Endodermal cell (in vitro differentiated cells): ENCODE measurements around the gene SST. TPM values are rescaled to one million over a fixed set of nuclear protein-coding genes. Genes with fewer than 3 reads are reported as not detected.

Experiments used
- DNase-seq: peaks from one replicate; pipeline ENCODE4 v3.0.0-alpha.2; 2017
- H3K27ac ChIP-seq: 2 replicates; pipeline ENCODE4 v1.5.1; 2013; ENCODE audit warnings: mild to moderate bottlenecking, low read depth, low read length, moderate library complexity
- H3K27me3 ChIP-seq: 2 replicates; pipeline ENCODE4 v1.6.1; 2013; ENCODE audit warnings: mild to moderate bottlenecking, low read length, moderate library complexity; ENCODE audit not compliant: insufficient read depth, control insufficient read depth, poor library complexity, severe bottlenecking
- H3K36me3 ChIP-seq: 2 replicates; pipeline ENCODE4 v1.7.0; 2013; ENCODE audit warnings: mild to moderate bottlenecking, low read length, moderate library complexity; ENCODE audit not compliant: control insufficient read depth, insufficient read depth
- H3K4me1 ChIP-seq: one replicate; pipeline ENCODE4 v1.7.0; 2013; ENCODE audit warnings: low read length; ENCODE audit not compliant: control insufficient read depth, insufficient read depth
- H3K4me3 ChIP-seq: 2 replicates; pipeline ENCODE4 v1.5.1; 2013; ENCODE audit warnings: mild to moderate bottlenecking, low read length, moderate library complexity
- H3K9ac ChIP-seq: 2 replicates; pipeline ENCODE4 v1.6.1; 2013; ENCODE audit warnings: mild to moderate bottlenecking, low read length, moderate library complexity; ENCODE audit not compliant: poor library complexity, severe bottlenecking; ENCODE audit errors: extremely low read depth
- H3K9me3 ChIP-seq: 2 replicates; pipeline ENCODE4 v1.6.1; 2013; ENCODE audit warnings: mild to moderate bottlenecking, low read length, moderate library complexity; ENCODE audit not compliant: control insufficient read depth
- H3K27ac Mint-ChIP-seq: 2 replicates; pipeline ENCODE4 v1.8.0; 2020; ENCODE audit warnings: mixed read lengths
- H3K27me3 Mint-ChIP-seq: 2 replicates; pipeline ENCODE4 v1.8.0; 2021; ENCODE audit warnings: mild to moderate bottlenecking, mixed read lengths; ENCODE audit not compliant: insufficient read depth
- H3K36me3 Mint-ChIP-seq: 2 replicates; pipeline ENCODE4 v1.8.0; 2020; ENCODE audit warnings: low read depth, mixed read lengths
- H3K4me1 Mint-ChIP-seq: 2 replicates; pipeline ENCODE4 v1.8.0; 2020; ENCODE audit warnings: mixed read lengths
- H3K4me3 Mint-ChIP-seq: 2 replicates; pipeline ENCODE4 v1.8.0; 2020; ENCODE audit warnings: mild to moderate bottlenecking, moderate library complexity, mixed read lengths
- H3K9me3 Mint-ChIP-seq: 2 replicates; pipeline ENCODE4 v1.8.0; 2020; ENCODE audit warnings: mild to moderate bottlenecking, mixed read lengths
- WGBS, 2 experiments: methylation state at CpG; one replicate each; pipeline versions ENCODE4 v1.1.5 to v1.1.7; 2013; ENCODE audit warnings: missing lambda C conversion rate in 2 of 2, mixed read lengths in 1 of 2; ENCODE audit not compliant: insufficient coverage in 1 of 2, insufficient read length in 1 of 2; 5-methylcytosine and 5-hydroxymethylcytosine counted together
- total RNA-seq, 2 donors: library from RNA; stranded (reverse); fragmentation: NEBNext Ultra II Directional in 1 of 2; extraction: Animal tissue kit (Norgen Biotek cat#: 25700) in 1 of 2; gene quantifications; 2 replicates in 1 of 2; 3 replicates in 1 of 2; pipeline ENCODE4 v1.2.1, GENCODE V29; 2021
- TF ChIP-seq, protein P1 (sequence below): fragments of 200-600 bp; sonication (generic); conservative IDR thresholded peaks from 2 replicates; pipeline ENCODE4 v1.5.0; 2021; ENCODE audit warnings: antibody characterized with exemption, mild to moderate bottlenecking

Gene SST
- total RNA-seq, 2 donors from 2014 or later = not detected

DNA sequence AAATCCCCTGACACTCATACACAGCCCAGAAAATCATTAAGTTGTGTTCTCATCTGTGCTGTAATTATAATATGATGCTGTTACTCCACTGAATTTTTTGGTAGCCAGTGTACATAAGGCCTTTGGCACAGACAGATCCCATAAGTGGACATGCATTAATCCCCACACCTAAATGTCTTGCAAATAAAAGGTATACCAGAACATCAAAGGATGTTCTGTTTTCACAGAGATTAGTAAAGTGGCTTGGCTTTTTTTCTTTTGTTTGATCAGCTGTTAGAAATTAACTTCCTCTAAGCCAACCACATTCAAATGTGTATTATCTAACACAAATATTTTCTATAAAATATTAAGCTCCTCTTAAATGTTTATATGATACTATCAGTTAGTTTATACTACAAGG is 2.7 kb downstream of the SST start:
- no peak overlapping the region for H3K4me3 ChIP-seq
- H3K9me3 ChIP-seq = no peaks in the 10 kb centered on the region
- no peaks in the 10 kb centered on the region for H3K4me1 ChIP-seq
- Mint-ChIP-seq H3K4me1 (peaks cover 10% of the 10 kb centered on the region), H3K9me3 (no peaks in the 10 kb centered on the region), H3K36me3 (no peaks in the 10 kb centered on the region), H3K4me3 (no peak overlapping the region), H3K27me3 (peaks cover 34% of the 10 kb centered on the region), H3K27ac (no peak overlapping the region)
- H3K36me3 ChIP-seq = no peaks in the 10 kb centered on the region
- TF ChIP-seq, protein P1, sequence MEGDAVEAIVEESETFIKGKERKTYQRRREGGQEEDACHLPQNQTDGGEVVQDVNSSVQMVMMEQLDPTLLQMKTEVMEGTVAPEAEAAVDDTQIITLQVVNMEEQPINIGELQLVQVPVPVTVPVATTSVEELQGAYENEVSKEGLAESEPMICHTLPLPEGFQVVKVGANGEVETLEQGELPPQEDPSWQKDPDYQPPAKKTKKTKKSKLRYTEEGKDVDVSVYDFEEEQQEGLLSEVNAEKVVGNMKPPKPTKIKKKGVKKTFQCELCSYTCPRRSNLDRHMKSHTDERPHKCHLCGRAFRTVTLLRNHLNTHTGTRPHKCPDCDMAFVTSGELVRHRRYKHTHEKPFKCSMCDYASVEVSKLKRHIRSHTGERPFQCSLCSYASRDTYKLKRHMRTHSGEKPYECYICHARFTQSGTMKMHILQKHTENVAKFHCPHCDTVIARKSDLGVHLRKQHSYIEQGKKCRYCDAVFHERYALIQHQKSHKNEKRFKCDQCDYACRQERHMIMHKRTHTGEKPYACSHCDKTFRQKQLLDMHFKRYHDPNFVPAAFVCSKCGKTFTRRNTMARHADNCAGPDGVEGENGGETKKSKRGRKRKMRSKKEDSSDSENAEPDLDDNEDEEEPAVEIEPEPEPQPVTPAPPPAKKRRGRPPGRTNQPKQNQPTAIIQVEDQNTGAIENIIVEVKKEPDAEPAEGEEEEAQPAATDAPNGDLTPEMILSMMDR = no peak
- H3K27ac ChIP-seq = no peak overlapping the region
- H3K9ac ChIP-seq = no peak overlapping the region
- H3K27me3 ChIP-seq = peaks cover 37% of the 10 kb centered on the region
- DNase-seq = no peak

DNA sequence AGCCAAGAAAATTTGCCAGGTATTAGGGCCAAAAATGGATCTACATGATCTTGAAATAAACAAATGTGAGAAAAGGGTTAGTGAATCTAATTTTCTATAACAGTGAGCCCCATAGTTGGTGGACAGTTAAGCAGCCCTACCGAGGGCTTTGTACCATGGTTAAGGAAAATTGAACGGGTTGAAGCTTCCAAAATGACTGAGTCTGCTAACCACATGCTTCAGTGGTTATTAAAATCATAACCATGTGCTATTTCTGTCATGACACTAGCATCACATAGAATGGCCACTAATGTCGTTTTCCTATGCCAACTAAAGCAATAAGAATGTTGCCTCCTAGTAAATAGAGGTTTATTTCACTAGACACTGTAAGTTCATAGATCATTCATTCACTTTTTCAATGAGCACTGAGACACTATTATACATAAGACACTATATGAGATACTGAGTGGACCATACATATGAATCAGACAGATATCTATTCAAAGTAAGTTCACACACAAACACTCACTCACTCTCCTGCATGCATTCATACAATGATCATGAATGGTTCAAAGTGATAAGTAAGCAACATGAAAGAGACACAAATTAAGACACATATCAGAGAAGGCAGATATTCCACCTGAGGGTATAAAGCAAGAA is 4.3 kb downstream of the SST start:
- H3K4me3 Mint-ChIP-seq = no peak overlapping the region
- H3K9me3 Mint-ChIP-seq = no peaks in the 10 kb centered on the region
- no peak overlapping the region for H3K9ac ChIP-seq
- no peaks in the 10 kb centered on the region for H3K36me3 ChIP-seq
- no peak overlapping the region for H3K27ac ChIP-seq
- peaks cover 20% of the 10 kb centered on the region for H3K27me3 ChIP-seq
- peaks cover 10% of the 10 kb centered on the region for H3K4me1 Mint-ChIP-seq
- no peaks in the 10 kb centered on the region for H3K36me3 Mint-ChIP-seq
- no peaks in the 10 kb centered on the region for H3K4me1 ChIP-seq
- TF ChIP-seq, protein P1 = no peak
- H3K27me3 Mint-ChIP-seq = peaks cover 17% of the 10 kb centered on the region
- 85 to 96% methylated on average over 3 of the region's 3 CpGs for WGBS, 2 experiments
- no peak for DNase-seq
- no peak overlapping the region for H3K4me3 ChIP-seq
- no peak overlapping the region for H3K27ac Mint-ChIP-seq
- H3K9me3 ChIP-seq = no peaks in the 10 kb centered on the region

DNA sequence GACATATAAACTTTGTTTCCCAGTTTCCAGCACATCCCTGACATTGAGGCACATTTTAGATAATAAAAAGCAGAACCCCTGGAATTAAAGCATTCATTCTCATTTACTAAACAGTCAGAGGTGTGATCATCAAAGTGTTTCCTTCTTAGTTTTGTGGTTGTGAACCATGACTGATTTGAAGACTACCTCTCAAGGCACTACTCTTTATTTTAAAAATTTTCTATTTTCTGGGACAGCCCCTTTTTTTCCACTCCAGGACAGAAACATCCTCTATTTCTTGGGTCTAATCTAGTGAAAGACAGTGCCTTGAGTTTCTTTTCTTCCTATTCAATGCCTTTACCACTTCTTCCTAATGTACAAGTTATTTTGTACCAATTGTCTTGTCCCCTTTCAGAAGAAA is 5.2 kb downstream of the SST start:
- Histone ChIP-seq H3K27ac (no peak overlapping the region), H3K9ac (no peak overlapping the region), H3K4me1 (no peaks in the 10 kb centered on the region), H3K9me3 (no peaks in the 10 kb centered on the region), H3K27me3 (peaks cover 13% of the 10 kb centered on the region), H3K36me3 (no peaks in the 10 kb centered on the region), H3K4me3 (no peak overlapping the region)
- no peaks in the 10 kb centered on the region for H3K9me3 Mint-ChIP-seq
- no peaks in the 10 kb centered on the region for H3K36me3 Mint-ChIP-seq
- TF ChIP-seq, protein P1 = no peak
- DNase-seq = no peak
- H3K27ac Mint-ChIP-seq = no peak overlapping the region
- H3K4me3 Mint-ChIP-seq = no peak overlapping the region
- H3K4me1 Mint-ChIP-seq = peaks cover 6% of the 10 kb centered on the region
- H3K27me3 Mint-ChIP-seq = peaks cover 10% of the 10 kb centered on the region
